SK-N-DZ (cell line): ENCODE results near the gene CC2D2A.

Experiments
- DNase-seq: peaks from one replicate; pipeline ENCODE4 v3.0.0-alpha.2; 2015; ENCODE audit warnings: low spot score

The CC2D2A gene

DNA sequence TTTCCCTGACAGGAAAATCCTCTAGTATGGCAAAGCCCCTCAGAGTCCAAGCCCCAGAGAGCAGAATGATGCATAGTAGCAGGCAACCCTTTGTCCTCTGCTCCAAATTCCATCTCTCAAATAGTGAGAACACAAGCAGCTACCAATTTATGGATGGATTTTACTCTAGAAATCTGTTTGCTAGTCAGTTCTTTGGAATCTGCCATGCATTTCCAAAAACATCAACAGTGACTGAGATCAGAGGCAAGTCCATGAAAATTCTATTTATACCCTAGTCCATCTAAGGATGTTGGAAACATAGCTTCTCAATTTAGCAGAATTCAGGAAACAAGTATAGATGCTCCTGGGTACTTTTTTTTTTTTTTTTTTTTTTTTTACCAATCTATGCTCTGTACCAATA lies 10.0 kb upstream of the CC2D2A start:
- no peak for DNase-seq

GRCh38 chr4:15466596-15466995 lies 3.1 kb upstream of the CC2D2A start:
- no peak for DNase-seq

DNA sequence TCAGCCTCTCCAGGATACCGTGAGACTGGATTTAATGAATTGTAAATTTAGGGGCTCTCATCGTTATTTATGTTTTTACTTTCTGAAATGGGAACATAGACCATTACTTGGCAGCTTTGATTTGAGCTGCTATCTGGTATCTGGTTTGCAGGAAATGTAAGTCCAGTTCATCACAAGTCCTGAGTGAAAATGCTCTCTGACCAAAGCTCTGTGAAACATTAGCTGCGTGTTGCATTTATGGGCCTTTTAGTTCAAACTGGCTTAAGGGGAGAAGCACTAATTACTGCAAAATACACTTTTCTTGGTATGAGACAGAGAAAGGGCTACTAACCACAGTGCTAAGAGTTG lies 420 bp downstream of the CC2D2A start:
- DNase-seq = no peak

GRCh38 chr4:15476396-15476795 lies 6.7 kb downstream of the CC2D2A start:
- DNase-seq = no peak

DNA sequence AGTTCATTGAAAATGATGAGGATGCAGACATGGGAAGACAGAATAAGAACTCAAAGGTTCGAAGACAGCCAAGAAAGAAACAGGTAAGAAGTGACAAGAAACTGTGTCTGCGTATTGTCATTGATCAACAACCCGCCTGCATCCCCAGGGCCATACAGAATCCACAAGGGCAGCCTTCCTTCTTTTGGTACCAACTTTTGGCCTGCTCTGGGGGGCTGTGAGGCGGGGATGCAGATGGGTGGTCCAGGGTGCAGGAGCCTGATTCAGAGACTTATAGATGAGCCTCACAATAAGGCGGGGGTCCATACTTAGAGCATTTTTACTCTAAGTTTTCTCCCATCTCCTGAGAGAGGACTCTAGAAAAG lies 9.0 kb downstream of the CC2D2A start:
- no peak for DNase-seq

DNA sequence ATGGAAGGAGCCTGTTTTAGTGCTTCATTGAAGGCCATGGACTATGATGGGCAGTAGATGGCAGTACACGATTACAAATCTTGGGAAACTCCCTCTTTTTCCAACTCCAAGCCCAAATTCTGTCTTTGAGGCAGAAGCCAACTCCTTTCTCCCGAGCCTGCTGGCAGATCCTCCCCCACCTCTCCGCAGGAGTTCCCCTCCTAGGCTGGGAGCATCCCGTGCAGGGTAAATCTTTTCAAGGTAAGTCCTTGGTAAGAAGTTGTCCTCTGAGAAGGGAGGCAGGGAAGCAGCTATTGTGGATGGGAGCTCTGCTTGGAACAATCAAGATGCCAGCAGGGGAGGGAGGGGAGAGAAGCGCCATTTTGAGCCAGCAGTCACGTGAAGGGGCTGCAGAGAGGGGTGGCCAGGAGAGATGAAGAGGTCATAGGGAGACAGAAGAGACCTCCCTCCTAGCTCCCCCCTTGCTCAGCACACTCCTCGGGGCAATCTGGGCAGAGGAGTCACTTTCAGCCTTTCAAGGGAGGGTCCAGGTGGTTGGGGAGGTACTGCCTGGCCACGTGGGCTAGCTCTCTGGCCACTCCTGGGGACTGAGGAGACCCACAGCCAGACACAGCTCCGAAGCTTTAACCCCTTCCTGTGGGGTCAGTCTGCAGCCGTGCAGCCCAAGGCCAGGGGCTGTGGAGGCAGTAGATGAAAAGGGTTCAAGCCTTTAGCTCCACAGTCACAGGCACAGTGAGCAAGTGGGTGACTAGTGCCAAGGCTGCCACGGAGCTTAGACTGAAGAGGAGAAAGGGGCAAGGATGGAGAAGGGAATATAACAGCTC lies 9.6 kb downstream of the CC2D2A start:
- peak; percentile 89 for DNase-seq

- no peak for DNase-seq
These were observed 10.2 kb downstream of the CC2D2A start for GRCh38 chr4:15479913-15480185.

GRCh38 chr4:15481961-15482745 lies 12.5 kb downstream of the CC2D2A start:
- no peak for DNase-seq

DNA sequence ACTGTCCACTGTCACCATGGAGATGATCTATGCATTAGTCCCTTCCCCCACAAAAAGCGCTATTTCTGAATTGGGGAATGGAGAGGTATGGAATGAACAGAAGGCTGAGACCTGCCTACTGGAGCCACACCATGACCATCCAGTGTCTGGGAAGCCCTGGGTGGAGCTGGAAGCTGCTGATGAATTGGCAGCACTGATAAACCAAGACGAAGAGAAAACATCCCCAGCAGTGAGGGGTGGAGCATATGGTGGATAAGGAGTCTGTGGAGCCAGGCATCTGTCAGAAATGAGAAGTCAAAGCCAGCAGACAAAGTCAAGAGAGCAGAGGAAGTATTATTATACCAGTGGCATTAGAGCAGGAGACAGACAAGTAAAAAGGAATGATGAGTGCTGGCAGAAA lies 13.2 kb downstream of the CC2D2A start:
- peak; percentile 4 for DNase-seq

GRCh38 chr4:15488136-15488535 lies 18.5 kb downstream of the CC2D2A start:
- no peak for DNase-seq

DNA sequence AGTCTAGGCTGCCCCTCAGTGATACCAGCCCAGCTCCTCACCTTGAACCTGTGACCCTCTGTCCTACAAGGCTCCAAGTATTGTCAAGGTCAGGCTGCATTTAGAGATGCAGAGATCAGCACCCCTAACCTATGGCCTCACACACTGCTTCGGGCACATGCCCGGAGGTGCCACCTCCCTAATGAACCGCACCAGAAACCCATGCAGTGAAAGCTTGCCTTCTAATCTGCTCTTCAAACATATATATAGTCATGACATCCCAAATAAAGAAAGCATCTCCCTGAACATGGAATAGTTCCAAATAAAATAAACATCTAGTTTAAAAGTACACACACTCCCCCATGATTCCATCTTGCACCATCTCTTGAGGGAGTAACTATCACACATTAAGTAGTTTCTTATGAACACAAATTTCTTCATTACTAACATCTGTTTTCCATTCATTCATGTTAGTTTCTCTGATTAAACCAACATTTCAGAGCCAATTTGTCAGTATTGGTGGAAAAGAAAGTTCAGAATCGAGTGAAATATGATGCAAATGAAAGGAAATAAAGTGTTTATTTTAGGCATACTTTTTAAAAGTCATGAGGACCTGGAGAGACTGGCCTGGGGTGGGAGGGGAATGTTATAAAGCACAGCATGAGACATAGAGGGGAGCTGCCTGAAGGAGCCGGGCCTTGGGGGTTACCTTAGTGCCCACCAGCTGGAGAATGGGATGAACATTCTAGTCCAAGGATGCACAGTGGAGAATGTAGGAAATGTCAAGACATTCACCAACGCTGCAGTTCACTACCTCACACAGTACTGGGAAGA lies 19.2 kb downstream of the CC2D2A start:
- no peak for DNase-seq

GRCh38 chr4:15489551-15489950 lies 19.9 kb downstream of the CC2D2A start:
- DNase-seq = no peak

- DNase-seq = no peak
These were observed 23.7 kb downstream of the CC2D2A start for GRCh38 chr4:15493411-15493810.

GRCh38 chr4:15495621-15496020 lies 25.9 kb downstream of the CC2D2A start:
- DNase-seq = no peak

DNA sequence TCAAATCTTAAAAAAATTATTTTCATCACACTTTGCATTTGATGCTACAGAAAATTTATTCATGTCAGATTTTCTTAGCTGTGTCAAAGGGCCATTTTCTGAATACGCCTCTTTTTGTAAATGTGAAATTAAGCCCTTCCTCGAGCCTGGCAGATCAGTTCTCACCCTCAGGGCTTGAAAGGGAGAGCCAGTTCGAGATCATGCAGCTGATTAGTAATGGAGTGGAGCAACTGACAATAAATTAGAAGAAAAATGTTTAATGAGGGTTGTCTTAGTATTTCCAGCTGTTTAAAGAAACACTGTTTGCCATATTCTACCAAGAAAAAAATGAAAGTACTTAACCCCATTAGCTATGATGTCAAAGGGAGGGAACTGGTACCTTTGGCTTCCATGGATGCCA lies 28.7 kb downstream of the CC2D2A start:
- no peak for DNase-seq

DNA sequence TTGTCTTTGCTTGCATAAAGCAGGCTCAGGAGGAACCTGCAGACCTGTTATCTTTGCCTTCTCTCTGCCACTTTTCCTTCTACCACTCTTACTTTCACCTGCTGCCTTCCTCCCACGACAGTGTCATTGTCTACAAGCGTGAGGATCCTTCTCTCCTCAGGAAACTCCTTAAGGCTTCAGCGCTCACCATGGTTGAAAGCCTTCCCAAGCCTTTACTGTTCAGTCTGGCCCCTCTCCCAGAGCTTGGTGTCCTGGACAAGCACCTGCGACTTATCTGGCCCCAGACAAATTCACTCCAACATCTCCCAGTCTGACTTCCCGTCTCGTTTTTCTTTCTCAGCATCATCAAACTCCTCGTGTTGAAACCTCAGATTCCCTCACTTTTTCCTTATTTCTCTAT lies 31.0 kb downstream of the CC2D2A start:
- DNase-seq = no peak

DNA sequence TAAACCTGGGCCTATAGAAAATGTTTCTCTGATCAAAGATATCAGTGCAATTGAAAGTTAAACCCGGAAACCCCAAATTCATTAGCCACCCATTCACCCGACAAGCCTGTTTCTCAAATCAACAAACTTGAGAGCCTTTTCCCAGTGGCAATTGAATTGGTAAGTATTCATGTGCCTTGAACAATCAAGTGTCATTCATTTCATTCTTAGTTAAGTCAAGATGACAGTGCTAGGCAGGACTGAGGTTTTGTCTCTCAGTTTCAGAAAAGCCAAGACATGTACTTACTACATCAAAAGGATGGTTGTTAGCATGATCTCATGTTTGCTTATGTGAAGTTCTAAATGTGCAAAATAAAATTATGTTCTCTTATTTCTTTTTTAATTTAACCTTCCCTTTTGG lies 32.3 kb downstream of the CC2D2A start:
- DNase-seq = no peak

GRCh38 chr4:15502384-15502783 lies 32.7 kb downstream of the CC2D2A start:
- no peak for DNase-seq

DNA sequence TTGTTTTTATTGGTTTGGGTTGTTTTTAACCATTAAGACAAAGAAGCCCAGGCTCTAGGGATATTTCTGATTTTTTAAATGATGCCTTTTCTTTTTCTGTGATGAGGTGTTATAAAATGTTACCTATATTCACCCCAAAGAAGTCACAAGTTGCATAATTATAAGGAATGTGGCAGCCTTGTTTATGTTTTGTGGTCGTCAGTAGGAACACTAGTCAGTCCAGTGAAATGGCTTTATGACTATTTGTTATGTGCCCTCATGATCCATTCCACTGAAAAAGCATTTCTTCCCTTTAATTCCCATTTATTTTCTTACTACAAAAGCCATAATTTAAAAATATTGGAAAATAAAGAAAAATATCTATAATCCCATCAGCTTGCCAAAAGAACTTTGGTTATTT lies 34.4 kb downstream of the CC2D2A start:
- DNase-seq = no peak

GRCh38 chr4:15506464-15506863 lies 36.8 kb downstream of the CC2D2A start:
- no peak for DNase-seq

DNA sequence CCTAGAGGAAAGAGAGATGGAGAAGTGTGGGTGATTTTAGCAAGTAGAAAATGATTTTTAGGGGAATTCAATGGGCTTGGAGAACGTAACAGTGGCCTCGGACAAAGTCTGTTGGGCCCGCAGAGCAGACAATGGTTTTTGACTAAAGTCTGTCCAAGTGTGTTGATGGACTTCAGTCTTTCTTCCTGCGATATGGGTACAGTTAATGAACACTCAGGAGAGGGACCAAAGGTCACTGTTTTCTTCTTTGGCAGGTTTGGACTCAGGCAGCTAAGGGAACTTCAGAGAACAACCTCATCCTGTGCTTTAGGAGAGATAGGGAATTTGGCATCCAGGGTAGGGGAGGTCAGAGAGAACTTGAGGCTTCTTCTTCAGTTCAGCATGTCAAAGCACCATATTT lies 38.0 kb downstream of the CC2D2A start:
- DNase-seq = no peak

- no peak for DNase-seq
These were observed 41.3 kb downstream of the CC2D2A start for GRCh38 chr4:15510961-15511360.

DNA sequence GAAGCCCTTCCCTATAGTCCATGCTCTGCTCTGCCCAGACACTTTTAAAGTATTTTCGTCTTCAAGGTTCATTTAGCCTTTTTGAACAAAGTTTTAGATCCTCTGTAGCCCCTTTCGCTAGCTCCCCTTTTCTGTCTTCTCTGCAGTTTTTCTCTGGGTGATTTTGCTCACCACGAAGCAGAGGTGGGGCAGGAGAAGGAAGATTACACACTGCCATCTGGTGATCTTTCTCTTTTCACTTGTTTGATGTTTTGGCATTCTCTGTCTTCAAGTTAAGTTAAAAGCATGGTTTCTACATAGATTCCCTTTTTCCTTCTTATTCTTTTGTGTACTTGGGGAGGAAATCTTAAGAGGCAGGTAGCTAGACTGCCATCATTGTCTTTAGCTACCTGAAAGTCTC lies 43.9 kb downstream of the CC2D2A start:
- no peak for DNase-seq
